Upper lobe of right lung (tissue), 1 donor: ENCODE measurements around the gene PLEKHG1. TPM values are rescaled to one million over a fixed set of nuclear protein-coding genes. Genes with fewer than 3 reads are reported as not detected.

Source experiments
- ATAC-seq: fragments of 200-7000 bp; cut with Tn5 transposase; one replicate; pipeline ENCODE4 v1.9.1; 2020; ENCODE audit warnings: mild to moderate bottlenecking, moderate library complexity
- DNase-seq: peaks from one replicate; pipeline ENCODE4 v3.0.0-alpha.2; 2020
- H3K27ac ChIP-seq: fragments of 200-600 bp; one replicate; pipeline ENCODE4 v1.8.0; 2022
- H3K27me3 ChIP-seq: fragments of 200-600 bp; one replicate; pipeline ENCODE4 v1.8.0; 2022; ENCODE audit warnings: mild to moderate bottlenecking
- H3K36me3 ChIP-seq: fragments of 200-600 bp; one replicate; pipeline ENCODE4 v1.8.0; 2022
- H3K4me1 ChIP-seq: fragments of 200-600 bp; one replicate; pipeline ENCODE4 v1.8.0; 2022
- H3K4me3 ChIP-seq: fragments of 200-600 bp; one replicate; pipeline ENCODE4 v1.8.0; 2022; ENCODE audit warnings: mild to moderate bottlenecking
- H3K9me3 ChIP-seq: fragments of 200-600 bp; one replicate; pipeline ENCODE4 v1.8.0; 2022
- CTCF ChIP-seq: fragments of 200-600 bp; IDR thresholded peaks from one replicate; pipeline ENCODE4 v1.8.0; 2022; ENCODE audit warnings: antibody characterized with exemption
- intact Hi-C: fragments of 100-400 bp; cut with DNase I; formaldehyde crosslinking; loops from one replicate; pipeline ENCODE4 v1.11.0; 2022
- total RNA-seq: library from RNA; stranded (reverse); fragmentation: NEBNext Ultra II Directional; extraction: Animal tissue kit (Norgen Biotek cat#: 25700); gene quantifications from one replicate; pipeline ENCODE4 v1.2.1, GENCODE V29; 2021
- donor health status: DM: no; HTN: yes; CAD: no; lungs with severe emphysema.

The PLEKHG1 gene
- total RNA-seq, 1 donor from 2014 or later = 34.6 TPM

GRCh38 chr6:150590446-150590845 is 9.2 kb upstream of the PLEKHG1 start:
- H3K27ac ChIP-seq = no peak overlapping the region
- no peaks in the 10 kb centered on the region for H3K4me1 ChIP-seq
- ATAC-seq (no peak), DNase-seq (no peak)
- H3K4me3 ChIP-seq = no peak overlapping the region
- H3K27me3 ChIP-seq = no peaks in the 10 kb centered on the region
- H3K36me3 ChIP-seq = no peaks in the 10 kb centered on the region
- no peak for TF ChIP-seq CTCF
- intact Hi-C loops = no loop called here
- H3K9me3 ChIP-seq = no peaks in the 10 kb centered on the region

GRCh38 chr6:150592377-150592995 is 7.2 kb upstream of the PLEKHG1 start:
- Histone ChIP-seq H3K9me3 (no peaks in the 10 kb centered on the region), H3K36me3 (no peaks in the 10 kb centered on the region), H3K27me3 (no peaks in the 10 kb centered on the region), H3K27ac (no peak overlapping the region), H3K4me1 (no peaks in the 10 kb centered on the region), H3K4me3 (no peak overlapping the region)
- no peak for TF ChIP-seq CTCF
- ATAC-seq (no peak), DNase-seq (no peak)
- intact Hi-C loops = no loop called here

GRCh38 chr6:150593119-150593518 is 6.6 kb upstream of the PLEKHG1 start:
- no peak for TF ChIP-seq CTCF
- H3K4me1 ChIP-seq = no peaks in the 10 kb centered on the region
- no peaks in the 10 kb centered on the region for H3K36me3 ChIP-seq
- no peak overlapping the region for H3K4me3 ChIP-seq
- H3K27ac ChIP-seq = no peak overlapping the region
- no peaks in the 10 kb centered on the region for H3K27me3 ChIP-seq
- no peak for ATAC-seq
- H3K9me3 ChIP-seq = no peaks in the 10 kb centered on the region
- no peak for DNase-seq
- intact Hi-C loops = no loop called here

- ATAC-seq = no peak
- H3K4me1 ChIP-seq = peaks cover 15% of the 10 kb centered on the region
- no peaks in the 10 kb centered on the region for H3K36me3 ChIP-seq
- intact Hi-C loops = no loop called here
- H3K27ac ChIP-seq = no peak overlapping the region
- TF ChIP-seq CTCF = no peak
- no peaks in the 10 kb centered on the region for H3K27me3 ChIP-seq
- H3K4me3 ChIP-seq = no peak overlapping the region
- H3K9me3 ChIP-seq = no peaks in the 10 kb centered on the region
- no peak for DNase-seq
Measured at GRCh38 chr6:150596439-150596838, 3.2 kb upstream of the PLEKHG1 start.

- no peak for DNase-seq
- ATAC-seq = no peak
- Histone ChIP-seq H3K36me3 (no peaks in the 10 kb centered on the region), H3K4me3 (no peak overlapping the region), H3K27me3 (no peaks in the 10 kb centered on the region), H3K4me1 (peaks cover 15% of the 10 kb centered on the region), H3K9me3 (no peaks in the 10 kb centered on the region), H3K27ac (no peak overlapping the region)
- intact Hi-C loops = no loop called here
- no peak for TF ChIP-seq CTCF
Measured at GRCh38 chr6:150598401-150598800, 1.3 kb upstream of the PLEKHG1 start.

GRCh38 chr6:150598858-150599198 is 857 bp upstream of the PLEKHG1 start:
- Histone ChIP-seq H3K27ac (peak overlapping the region; percentile 20), H3K4me1 (peaks cover 15% of the 10 kb centered on the region), H3K9me3 (no peaks in the 10 kb centered on the region), H3K36me3 (no peaks in the 10 kb centered on the region), H3K4me3 (peak overlapping the region; percentile 72), H3K27me3 (no peaks in the 10 kb centered on the region)
- ATAC-seq (no peak), DNase-seq (no peak)
- intact Hi-C loops = no loop called here
- no peak for TF ChIP-seq CTCF
